ENCODE data around the gene MYH14. TPM values are rescaled to one million over a fixed set of nuclear protein-coding genes. Genes with fewer than 3 reads are reported as not detected.

MYH14 gene
- total and polyA plus RNA-seq, 2 of the 13 experiments (the other 11 are each of a cell fraction or from before 2014, with no cell fraction given) = 5.5 to 5.8 TPM

DNA sequence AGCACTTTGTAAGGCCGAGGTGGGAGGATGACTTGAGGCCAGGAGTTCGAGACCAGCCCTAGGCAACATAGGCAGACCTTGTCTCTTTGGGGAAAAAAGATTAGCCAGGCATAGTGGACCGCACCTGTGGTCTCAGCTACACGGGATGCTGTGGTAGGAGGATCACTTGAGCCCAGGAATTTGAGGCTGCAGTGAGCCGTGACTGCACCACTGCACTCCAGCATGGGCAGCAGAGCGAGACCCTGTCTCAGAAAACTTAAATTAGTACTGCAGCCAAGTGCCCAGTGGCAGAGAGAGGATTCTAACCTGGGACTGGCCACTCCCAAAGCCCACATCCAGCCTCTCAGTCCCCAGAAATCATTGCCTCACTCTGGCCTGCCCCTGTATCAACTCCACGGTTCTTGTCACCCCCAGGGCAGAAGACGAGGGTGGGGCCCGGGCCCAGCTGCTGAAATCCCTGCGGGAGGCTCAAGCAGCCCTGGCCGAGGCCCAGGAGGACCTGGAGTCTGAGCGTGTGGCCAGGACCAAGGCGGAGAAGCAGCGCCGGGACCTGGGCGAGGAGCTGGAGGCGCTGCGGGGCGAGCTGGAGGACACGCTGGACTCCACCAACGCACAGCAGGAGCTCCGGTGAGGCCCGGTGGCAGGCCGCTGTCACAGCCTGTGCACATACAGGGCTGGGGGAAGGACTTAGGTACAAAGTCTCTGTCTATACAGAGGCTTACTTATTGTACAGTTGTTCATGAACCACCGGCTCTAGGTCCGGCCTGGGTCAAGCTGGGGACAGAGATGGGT lies 72.4 kb downstream of the MYH14 start (continued):
- TF ChIP-seq, protein P1, sequence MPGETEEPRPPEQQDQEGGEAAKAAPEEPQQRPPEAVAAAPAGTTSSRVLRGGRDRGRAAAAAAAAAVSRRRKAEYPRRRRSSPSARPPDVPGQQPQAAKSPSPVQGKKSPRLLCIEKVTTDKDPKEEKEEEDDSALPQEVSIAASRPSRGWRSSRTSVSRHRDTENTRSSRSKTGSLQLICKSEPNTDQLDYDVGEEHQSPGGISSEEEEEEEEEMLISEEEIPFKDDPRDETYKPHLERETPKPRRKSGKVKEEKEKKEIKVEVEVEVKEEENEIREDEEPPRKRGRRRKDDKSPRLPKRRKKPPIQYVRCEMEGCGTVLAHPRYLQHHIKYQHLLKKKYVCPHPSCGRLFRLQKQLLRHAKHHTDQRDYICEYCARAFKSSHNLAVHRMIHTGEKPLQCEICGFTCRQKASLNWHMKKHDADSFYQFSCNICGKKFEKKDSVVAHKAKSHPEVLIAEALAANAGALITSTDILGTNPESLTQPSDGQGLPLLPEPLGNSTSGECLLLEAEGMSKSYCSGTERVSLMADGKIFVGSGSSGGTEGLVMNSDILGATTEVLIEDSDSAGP (CRISPR knock-in tag; IDR thresholded peaks at IDR 0.05; ENCODE audit: borderline replicate concordance) = peak; percentile 67; the same call in 1 of the 2 replicates
- TF ChIP-seq ZNF737 (CRISPR knock-in tag; IDR thresholded peaks at IDR 0.05; ENCODE audit: borderline replicate concordance) (no peak), ZNF432 (CRISPR knock-in tag; IDR thresholded peaks at IDR 0.05; ENCODE audit: borderline replicate concordance) (no peak), KLF6 (CRISPR knock-in tag; IDR thresholded peaks at IDR 0.05) (no peak), ZNF7 (CRISPR knock-in tag; IDR thresholded peaks at IDR 0.05) (no peak), ZNF83 (CRISPR knock-in tag; IDR thresholded peaks at IDR 0.05; ENCODE audit: borderline replicate concordance) (no peak), ZNF484 (CRISPR knock-in tag; IDR thresholded peaks at IDR 0.05; ENCODE audit: borderline replicate concordance, low read depth) (no peak), KDM4B (CRISPR knock-in tag; IDR thresholded peaks at IDR 0.05) (no peak), MED13 (CRISPR knock-in tag; IDR thresholded peaks at IDR 0.05) (no peak), SMYD3 (CRISPR knock-in tag; IDR thresholded peaks at IDR 0.05) (no peak), ZNF501 (CRISPR knock-in tag; IDR thresholded peaks at IDR 0.05) (peak; percentile 87), HES4 (CRISPR knock-in tag; IDR thresholded peaks at IDR 0.05; ENCODE audit: borderline replicate concordance) (no peak), ZBTB3 (CRISPR knock-in tag; IDR thresholded peaks at IDR 0.05; ENCODE audit: borderline replicate concordance, low read depth) (no peak), MBNL3 (CRISPR knock-in tag; conservative IDR thresholded peaks at IDR 0.05) (no peak), ELF1 (CRISPR knock-in tag; IDR thresholded peaks at IDR 0.05) (no peak), KLF12 (CRISPR knock-in tag; IDR thresholded peaks at IDR 0.05; ENCODE audit: borderline replicate concordance) (peak; percentile 74; the same call in 1 of the 2 replicates), AHR (CRISPR knock-in tag; IDR thresholded peaks at IDR 0.05) (no peak), ZNF816 (CRISPR knock-in tag; IDR thresholded peaks at IDR 0.05; ENCODE audit: borderline replicate concordance) (no peak; the same call in 1 of the 2 replicates), ZNF781 (CRISPR knock-in tag; IDR thresholded peaks at IDR 0.05; ENCODE audit: borderline replicate concordance, not compliant biosample characterization) (no peak), MAFG (CRISPR knock-in tag; IDR thresholded peaks at IDR 0.05) (no peak)
- TF ChIP-seq, protein P2, sequence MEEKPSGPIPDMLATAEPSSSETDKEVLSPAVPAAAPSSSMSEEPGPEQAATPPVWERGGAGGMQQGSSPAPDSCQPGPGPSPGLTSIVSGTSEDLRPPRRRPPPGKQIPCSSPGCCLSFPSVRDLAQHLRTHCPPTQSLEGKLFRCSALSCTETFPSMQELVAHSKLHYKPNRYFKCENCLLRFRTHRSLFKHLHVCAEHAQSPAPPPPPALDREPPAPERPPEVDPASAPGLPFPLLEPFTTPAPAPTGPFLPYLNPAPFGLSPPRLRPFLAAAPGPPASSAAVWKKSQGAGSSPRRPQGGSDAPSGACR (CRISPR knock-in tag; IDR thresholded peaks at IDR 0.05) = no peak
- TF ChIP-seq, protein P3, sequence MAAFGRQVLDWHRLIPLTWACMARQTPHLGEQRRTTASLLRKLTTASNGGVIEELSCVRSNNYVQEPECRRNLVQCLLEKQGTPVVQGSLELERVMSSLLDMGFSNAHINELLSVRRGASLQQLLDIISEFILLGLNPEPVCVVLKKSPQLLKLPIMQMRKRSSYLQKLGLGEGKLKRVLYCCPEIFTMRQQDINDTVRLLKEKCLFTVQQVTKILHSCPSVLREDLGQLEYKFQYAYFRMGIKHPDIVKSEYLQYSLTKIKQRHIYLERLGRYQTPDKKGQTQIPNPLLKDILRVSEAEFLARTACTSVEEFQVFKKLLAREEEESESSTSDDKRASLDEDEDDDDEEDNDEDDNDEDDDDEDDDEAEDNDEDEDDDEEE (CRISPR knock-in tag; IDR thresholded peaks at IDR 0.05) = no peak
- TF ChIP-seq, protein P4, sequence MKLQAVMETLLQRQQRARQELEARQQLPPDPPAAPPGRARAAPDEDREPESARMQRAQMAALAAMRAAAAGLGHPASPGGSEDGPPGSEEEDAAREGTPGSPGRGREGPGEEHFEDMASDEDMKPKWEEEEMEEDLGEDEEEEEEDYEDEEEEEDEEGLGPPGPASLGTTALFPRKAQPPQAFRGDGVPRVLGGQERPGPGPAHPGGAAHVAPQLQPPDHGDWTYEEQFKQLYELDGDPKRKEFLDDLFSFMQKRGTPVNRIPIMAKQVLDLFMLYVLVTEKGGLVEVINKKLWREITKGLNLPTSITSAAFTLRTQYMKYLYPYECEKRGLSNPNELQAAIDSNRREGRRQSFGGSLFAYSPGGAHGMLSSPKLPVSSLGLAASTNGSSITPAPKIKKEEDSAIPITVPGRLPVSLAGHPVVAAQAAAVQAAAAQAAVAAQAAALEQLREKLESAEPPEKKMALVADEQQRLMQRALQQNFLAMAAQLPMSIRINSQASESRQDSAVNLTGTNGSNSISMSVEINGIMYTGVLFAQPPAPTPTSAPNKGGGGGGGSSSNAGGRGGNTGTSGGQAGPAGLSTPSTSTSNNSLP (IDR thresholded peaks at IDR 0.05; ENCODE audit: low read depth, low read length) = no peak
- TF ChIP-seq, protein P5, sequence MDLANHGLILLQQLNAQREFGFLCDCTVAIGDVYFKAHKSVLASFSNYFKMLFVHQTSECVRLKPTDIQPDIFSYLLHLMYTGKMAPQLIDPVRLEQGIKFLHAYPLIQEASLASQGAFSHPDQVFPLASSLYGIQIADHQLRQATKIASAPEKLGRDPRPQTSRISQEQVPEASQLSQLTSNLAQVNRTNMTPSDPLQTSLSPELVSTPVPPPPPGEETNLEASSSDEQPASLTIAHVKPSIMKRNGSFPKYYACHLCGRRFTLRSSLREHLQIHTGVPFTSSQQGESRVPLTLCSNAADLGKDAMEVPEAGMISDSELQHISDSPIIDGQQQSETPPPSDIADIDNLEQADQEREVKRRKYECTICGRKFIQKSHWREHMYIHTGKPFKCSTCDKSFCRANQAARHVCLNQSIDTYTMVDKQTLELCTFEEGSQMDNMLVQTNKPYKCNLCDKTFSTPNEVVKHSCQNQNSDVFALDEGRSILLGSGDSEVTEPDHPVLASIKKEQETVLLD (CRISPR knock-in tag; IDR thresholded peaks at IDR 0.05; ENCODE audit: low read depth) = no peak
